Thyroid gland (tissue), 4 donors: ENCODE measurements around the gene RASGRF2.

Source experiments
- POLR2A ChIP-seq, 2 donors: fragments of 450-650 bp; IDR thresholded peaks; one replicate each; pipeline ENCODE4 v1.6.1; 2017; ENCODE audit warnings: antibody characterized with exemption in 2 of 2, mild to moderate bottlenecking in 2 of 2, moderate library complexity in 1 of 2
- TF ChIP-seq, protein P1 (sequence below), 6 experiments: fragments of 200-600 bp in 3 of 6; fragments of 450-650 bp in 3 of 6; sonication (generic) in 3 of 6; IDR thresholded peaks; one replicate each; pipeline ENCODE4 v1.5.1; 2016 to 2019; ENCODE audit warnings: antibody characterized with exemption in 6 of 6, mild to moderate bottlenecking in 2 of 6, inconsistent platforms in 1 of 6, moderate library complexity in 1 of 6

DNA sequence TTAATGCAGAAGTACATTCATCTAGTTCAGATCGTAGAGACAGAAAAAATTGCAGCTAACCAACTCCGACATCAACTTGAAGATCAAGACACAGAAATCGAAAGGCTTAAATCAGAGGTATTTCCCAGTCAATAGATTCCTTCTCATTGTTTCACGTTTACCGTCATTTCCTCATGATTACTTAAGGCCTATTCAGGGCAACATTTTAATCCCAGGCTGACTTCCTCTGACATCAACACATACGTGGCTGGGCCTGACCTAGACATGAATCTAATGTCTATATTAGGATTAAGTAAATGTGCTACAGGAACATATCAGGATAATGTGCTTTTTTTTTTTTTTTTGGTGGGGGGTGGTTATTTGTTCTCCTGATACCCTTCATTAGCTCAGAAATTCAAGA, 107.9 kb downstream of the RASGRF2 start:
- TF ChIP-seq, protein P1, sequence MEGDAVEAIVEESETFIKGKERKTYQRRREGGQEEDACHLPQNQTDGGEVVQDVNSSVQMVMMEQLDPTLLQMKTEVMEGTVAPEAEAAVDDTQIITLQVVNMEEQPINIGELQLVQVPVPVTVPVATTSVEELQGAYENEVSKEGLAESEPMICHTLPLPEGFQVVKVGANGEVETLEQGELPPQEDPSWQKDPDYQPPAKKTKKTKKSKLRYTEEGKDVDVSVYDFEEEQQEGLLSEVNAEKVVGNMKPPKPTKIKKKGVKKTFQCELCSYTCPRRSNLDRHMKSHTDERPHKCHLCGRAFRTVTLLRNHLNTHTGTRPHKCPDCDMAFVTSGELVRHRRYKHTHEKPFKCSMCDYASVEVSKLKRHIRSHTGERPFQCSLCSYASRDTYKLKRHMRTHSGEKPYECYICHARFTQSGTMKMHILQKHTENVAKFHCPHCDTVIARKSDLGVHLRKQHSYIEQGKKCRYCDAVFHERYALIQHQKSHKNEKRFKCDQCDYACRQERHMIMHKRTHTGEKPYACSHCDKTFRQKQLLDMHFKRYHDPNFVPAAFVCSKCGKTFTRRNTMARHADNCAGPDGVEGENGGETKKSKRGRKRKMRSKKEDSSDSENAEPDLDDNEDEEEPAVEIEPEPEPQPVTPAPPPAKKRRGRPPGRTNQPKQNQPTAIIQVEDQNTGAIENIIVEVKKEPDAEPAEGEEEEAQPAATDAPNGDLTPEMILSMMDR (IDR thresholded peaks at IDR 0.05), result no peak
- no peak for TF ChIP-seq POLR2A (IDR thresholded peaks at IDR 0.05)
